Ovary (tissue), 3 donors: ENCODE data around the gene AIDA.

Experiments
- EP300 ChIP-seq: sonication (generic); formaldehyde crosslinking; IDR thresholded peaks from one replicate; pipeline ENCODE4 v1.6.1; 2017; ENCODE audit warnings: antibody characterized with exemption
- POLR2A ChIP-seq: fragments of 450-650 bp; IDR thresholded peaks from one replicate; pipeline ENCODE4 v1.6.1; 2017; ENCODE audit warnings: antibody characterized with exemption, mild to moderate bottlenecking, moderate library complexity
- TF ChIP-seq, protein P1 (sequence below), 3 donors: fragments of 450-650 bp in 2 of 3; fragments of 200-600 bp in 1 of 3; IDR thresholded peaks; one replicate each; pipeline versions ENCODE4 v1.5.1 to v1.8.0; 2016 to 2022; ENCODE audit warnings: antibody characterized with exemption in 3 of 3, mild to moderate bottlenecking in 1 of 3
- donor health status: DM: no; HTN: no; CAD: no.

DNA sequence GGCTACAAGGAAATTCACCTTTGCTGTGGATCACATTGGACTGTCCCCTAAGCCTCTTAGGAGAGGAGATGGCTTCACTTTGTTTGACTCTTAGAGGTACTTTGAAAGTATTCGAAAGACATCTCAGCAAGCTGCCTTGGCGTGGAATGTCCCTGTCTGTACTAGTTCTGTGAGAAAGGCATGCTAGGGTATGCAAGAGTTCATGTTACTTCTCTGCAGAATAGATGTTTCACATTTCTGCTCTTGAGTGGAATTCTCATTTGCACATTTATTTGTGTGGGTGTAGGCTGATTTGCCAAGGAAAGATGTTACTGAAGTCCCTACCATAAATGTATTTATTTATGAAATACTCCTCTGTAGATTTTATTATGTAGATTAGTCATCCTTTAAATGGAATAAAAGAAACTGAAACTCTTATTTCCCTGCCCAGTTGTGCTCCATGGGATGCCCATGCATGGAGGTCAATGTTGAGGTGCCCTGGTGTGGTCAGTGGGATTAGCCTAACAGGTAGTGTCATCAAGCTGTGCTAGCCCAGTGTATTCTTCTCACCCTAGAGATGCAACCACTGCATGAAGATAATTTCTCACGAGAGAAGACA lies 80.6 kb downstream of the AIDA start:
- TF ChIP-seq, protein P1, sequence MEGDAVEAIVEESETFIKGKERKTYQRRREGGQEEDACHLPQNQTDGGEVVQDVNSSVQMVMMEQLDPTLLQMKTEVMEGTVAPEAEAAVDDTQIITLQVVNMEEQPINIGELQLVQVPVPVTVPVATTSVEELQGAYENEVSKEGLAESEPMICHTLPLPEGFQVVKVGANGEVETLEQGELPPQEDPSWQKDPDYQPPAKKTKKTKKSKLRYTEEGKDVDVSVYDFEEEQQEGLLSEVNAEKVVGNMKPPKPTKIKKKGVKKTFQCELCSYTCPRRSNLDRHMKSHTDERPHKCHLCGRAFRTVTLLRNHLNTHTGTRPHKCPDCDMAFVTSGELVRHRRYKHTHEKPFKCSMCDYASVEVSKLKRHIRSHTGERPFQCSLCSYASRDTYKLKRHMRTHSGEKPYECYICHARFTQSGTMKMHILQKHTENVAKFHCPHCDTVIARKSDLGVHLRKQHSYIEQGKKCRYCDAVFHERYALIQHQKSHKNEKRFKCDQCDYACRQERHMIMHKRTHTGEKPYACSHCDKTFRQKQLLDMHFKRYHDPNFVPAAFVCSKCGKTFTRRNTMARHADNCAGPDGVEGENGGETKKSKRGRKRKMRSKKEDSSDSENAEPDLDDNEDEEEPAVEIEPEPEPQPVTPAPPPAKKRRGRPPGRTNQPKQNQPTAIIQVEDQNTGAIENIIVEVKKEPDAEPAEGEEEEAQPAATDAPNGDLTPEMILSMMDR (IDR thresholded peaks at IDR 0.05), result no peak
- TF ChIP-seq POLR2A (no peak), EP300 (no peak)
